Mesothelial cell of epicardium (in vitro differentiated cells): ENCODE data around the gene FPR2. TPM values are rescaled to one million over a fixed set of nuclear protein-coding genes. Genes with fewer than 3 reads are reported as not detected.

ENCODE experiments used
- DNase-seq, 2 experiments: peaks; one replicate each; pipeline ENCODE4 v3.0.0; 2021; ENCODE audit warnings: low spot score in 2 of 2; ENCODE audit not compliant: unreplicated experiment in 2 of 2
- H3K27ac Mint-ChIP-seq: 2 replicates; pipeline ENCODE4 v1.8.0; 2021; ENCODE audit warnings: mixed read lengths
- H3K27me3 Mint-ChIP-seq: 2 replicates; pipeline ENCODE4 v1.8.0; 2021; ENCODE audit warnings: low read depth, mixed read lengths
- H3K36me3 Mint-ChIP-seq: 2 replicates; pipeline ENCODE4 v1.8.0; 2021; ENCODE audit warnings: mixed read lengths
- H3K4me1 Mint-ChIP-seq: 2 replicates; pipeline ENCODE4 v1.8.0; 2021; ENCODE audit warnings: mixed read lengths
- H3K4me3 Mint-ChIP-seq: 2 replicates; pipeline ENCODE4 v1.8.0; 2021; ENCODE audit warnings: mild to moderate bottlenecking, moderate library complexity, mixed read lengths
- H3K9me3 Mint-ChIP-seq: 2 replicates; pipeline ENCODE4 v1.8.0; 2021; ENCODE audit warnings: mixed read lengths
- total RNA-seq: library from RNA; stranded (reverse); gene quantifications from 3 replicates; pipeline ENCODE4 v1.2.1, GENCODE V29; 2021
- TF ChIP-seq, protein P1 (sequence below): fragments of 200-600 bp; sonication (generic); IDR thresholded peaks from one replicate; pipeline ENCODE4 v1.5.0; 2021; ENCODE audit warnings: antibody characterized with exemption; ENCODE audit not compliant: unreplicated experiment

Gene FPR2
- total RNA-seq, 1 donor from 2014 or later, result not detected

- no peak for DNase-seq
- Mint-ChIP-seq H3K27ac (no peak overlapping the region), H3K27me3 (no peaks in the 10 kb centered on the region), H3K4me3 (no peak overlapping the region), H3K36me3 (no peaks in the 10 kb centered on the region), H3K4me1 (no peaks in the 10 kb centered on the region), H3K9me3 (peaks cover 20% of the 10 kb centered on the region)
- TF ChIP-seq, protein P1, sequence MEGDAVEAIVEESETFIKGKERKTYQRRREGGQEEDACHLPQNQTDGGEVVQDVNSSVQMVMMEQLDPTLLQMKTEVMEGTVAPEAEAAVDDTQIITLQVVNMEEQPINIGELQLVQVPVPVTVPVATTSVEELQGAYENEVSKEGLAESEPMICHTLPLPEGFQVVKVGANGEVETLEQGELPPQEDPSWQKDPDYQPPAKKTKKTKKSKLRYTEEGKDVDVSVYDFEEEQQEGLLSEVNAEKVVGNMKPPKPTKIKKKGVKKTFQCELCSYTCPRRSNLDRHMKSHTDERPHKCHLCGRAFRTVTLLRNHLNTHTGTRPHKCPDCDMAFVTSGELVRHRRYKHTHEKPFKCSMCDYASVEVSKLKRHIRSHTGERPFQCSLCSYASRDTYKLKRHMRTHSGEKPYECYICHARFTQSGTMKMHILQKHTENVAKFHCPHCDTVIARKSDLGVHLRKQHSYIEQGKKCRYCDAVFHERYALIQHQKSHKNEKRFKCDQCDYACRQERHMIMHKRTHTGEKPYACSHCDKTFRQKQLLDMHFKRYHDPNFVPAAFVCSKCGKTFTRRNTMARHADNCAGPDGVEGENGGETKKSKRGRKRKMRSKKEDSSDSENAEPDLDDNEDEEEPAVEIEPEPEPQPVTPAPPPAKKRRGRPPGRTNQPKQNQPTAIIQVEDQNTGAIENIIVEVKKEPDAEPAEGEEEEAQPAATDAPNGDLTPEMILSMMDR, result no peak
These were observed 25.9 kb downstream of the FPR2 start for GRCh38 chr19:51786646-51787494.

DNA sequence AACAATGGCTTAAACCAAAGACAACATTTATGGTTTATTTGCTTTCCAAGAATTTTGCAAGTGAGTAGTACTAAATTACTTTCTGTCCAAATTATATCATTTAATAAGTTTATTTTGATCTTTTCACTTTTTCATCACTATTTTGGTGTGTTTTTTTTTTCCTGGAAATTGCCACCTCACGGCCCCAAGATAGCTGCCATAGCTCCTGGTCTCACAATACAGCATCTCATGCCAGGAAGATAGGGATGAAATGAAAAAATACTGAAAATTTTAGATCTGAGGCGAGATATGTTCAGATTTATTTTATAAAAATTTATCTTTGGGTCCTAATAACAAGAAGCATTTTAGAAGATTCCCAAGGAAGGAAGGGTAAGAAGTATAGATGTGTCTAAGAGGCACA lies 27.0 kb downstream of the FPR2 start:
- Mint-ChIP-seq H3K4me3 (no peak overlapping the region), H3K27ac (no peak overlapping the region), H3K9me3 (peaks cover 24% of the 10 kb centered on the region), H3K27me3 (no peaks in the 10 kb centered on the region), H3K36me3 (no peaks in the 10 kb centered on the region), H3K4me1 (no peaks in the 10 kb centered on the region)
- TF ChIP-seq, protein P1, result no peak
- no peak for DNase-seq

GRCh38 chr19:51789061-51789795 lies 28.2 kb downstream of the FPR2 start:
- Mint-ChIP-seq H3K27ac (no peak overlapping the region), H3K27me3 (no peaks in the 10 kb centered on the region), H3K4me1 (no peaks in the 10 kb centered on the region), H3K9me3 (peaks cover 33% of the 10 kb centered on the region), H3K36me3 (no peaks in the 10 kb centered on the region), H3K4me3 (no peak overlapping the region)
- TF ChIP-seq, protein P1, result no peak
- no peak for DNase-seq

DNA sequence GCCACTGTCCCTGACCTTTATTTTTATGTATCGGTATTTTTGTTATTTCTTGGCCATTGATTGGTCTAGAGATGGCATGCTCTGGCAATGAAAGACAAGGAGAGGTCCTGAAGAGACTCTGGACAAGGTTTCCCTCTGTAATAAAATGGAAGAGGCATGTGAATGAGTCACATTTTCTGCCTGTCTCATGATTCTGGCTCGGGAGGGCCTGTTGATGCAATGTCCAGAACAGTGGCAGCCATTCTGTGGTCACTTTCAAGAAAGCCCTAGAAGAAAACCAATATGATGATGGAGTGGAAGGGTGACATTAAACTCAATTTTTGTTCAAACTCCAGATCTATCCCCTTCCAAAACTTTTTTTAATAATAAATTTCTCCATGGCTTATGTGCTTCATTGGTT lies 32.0 kb downstream of the FPR2 start:
- no peak for DNase-seq
- Mint-ChIP-seq H3K4me3 (no peak overlapping the region), H3K9me3 (peaks cover 58% of the 10 kb centered on the region), H3K4me1 (no peaks in the 10 kb centered on the region), H3K27me3 (no peaks in the 10 kb centered on the region), H3K36me3 (no peaks in the 10 kb centered on the region), H3K27ac (no peak overlapping the region)
- TF ChIP-seq, protein P1, result no peak

DNA sequence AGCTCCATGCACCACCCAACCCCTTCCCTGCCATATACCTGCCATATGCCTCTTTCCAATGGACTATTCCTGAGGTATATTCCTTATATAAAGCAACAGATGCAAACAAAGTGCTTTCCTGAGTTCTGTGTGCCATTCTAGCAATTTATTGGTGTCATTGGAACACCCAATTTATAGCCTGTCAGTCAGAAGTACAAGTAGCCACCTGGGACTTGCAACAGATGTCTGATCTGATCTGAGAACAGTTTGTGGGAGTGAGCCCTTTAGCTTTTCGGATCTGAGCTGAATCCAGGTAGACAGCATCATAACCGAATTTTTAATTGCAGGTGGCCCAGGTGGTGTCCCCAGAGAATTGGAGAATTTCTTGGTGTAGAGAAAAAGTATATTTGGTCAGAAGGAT lies 33.0 kb downstream of the FPR2 start:
- no peak overlapping the region for H3K4me3 Mint-ChIP-seq
- no peaks in the 10 kb centered on the region for H3K4me1 Mint-ChIP-seq
- TF ChIP-seq, protein P1, result no peak
- DNase-seq, result no peak
- no peaks in the 10 kb centered on the region for H3K27me3 Mint-ChIP-seq
- H3K27ac Mint-ChIP-seq, result no peak overlapping the region
- H3K9me3 Mint-ChIP-seq, result peaks cover 63% of the 10 kb centered on the region
- no peaks in the 10 kb centered on the region for H3K36me3 Mint-ChIP-seq
